ENCODE measurements around the gene MYO3B.

Gene MYO3B

GRCh38 chr2:170191166-170191866 lies 13.4 kb downstream of the MYO3B start:
- H3K4me3 ChIP-seq (ENCODE audit: low read length) = no peak overlapping the region
- no peak for DNase-seq (ENCODE audit: low read depth)
- TF ChIP-seq, protein P1, sequence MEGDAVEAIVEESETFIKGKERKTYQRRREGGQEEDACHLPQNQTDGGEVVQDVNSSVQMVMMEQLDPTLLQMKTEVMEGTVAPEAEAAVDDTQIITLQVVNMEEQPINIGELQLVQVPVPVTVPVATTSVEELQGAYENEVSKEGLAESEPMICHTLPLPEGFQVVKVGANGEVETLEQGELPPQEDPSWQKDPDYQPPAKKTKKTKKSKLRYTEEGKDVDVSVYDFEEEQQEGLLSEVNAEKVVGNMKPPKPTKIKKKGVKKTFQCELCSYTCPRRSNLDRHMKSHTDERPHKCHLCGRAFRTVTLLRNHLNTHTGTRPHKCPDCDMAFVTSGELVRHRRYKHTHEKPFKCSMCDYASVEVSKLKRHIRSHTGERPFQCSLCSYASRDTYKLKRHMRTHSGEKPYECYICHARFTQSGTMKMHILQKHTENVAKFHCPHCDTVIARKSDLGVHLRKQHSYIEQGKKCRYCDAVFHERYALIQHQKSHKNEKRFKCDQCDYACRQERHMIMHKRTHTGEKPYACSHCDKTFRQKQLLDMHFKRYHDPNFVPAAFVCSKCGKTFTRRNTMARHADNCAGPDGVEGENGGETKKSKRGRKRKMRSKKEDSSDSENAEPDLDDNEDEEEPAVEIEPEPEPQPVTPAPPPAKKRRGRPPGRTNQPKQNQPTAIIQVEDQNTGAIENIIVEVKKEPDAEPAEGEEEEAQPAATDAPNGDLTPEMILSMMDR (conservative IDR thresholded peaks at IDR 0.05; ENCODE audit: low read depth, low read length) = no peak

- H3K4me3 ChIP-seq (ENCODE audit: low read length) = no peak overlapping the region
- no peak for DNase-seq (ENCODE audit: low read depth)
- TF ChIP-seq, protein P1 (conservative IDR thresholded peaks at IDR 0.05; ENCODE audit: low read depth, low read length) = no peak
Observed at GRCh38 chr2:170196963-170197362, 19.0 kb downstream of the MYO3B start.

DNA sequence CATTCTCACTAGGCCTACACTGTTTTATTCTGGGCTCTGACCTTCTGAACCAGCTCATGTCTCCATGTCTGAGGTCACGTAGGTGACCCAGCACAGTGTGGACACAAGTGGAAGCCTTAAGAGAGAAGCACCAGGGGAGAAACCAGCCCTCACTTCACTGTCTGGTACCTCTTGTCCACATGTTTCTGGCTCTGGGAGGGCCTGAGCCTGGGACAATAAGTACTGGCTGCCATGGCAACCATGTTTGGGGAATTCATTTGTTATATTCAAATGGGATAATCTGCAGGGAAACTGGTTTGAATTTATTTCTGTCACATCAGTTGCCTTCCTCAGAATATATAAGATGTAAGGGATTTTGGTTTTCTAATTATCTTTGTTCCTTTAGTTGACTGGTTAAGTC lies 23.3 kb downstream of the MYO3B start:
- TF ChIP-seq, protein P1 (conservative IDR thresholded peaks at IDR 0.05; ENCODE audit: low read depth, low read length) = no peak
- no peak overlapping the region for H3K4me3 ChIP-seq (ENCODE audit: low read length)
- DNase-seq (ENCODE audit: low read depth) = no peak

DNA sequence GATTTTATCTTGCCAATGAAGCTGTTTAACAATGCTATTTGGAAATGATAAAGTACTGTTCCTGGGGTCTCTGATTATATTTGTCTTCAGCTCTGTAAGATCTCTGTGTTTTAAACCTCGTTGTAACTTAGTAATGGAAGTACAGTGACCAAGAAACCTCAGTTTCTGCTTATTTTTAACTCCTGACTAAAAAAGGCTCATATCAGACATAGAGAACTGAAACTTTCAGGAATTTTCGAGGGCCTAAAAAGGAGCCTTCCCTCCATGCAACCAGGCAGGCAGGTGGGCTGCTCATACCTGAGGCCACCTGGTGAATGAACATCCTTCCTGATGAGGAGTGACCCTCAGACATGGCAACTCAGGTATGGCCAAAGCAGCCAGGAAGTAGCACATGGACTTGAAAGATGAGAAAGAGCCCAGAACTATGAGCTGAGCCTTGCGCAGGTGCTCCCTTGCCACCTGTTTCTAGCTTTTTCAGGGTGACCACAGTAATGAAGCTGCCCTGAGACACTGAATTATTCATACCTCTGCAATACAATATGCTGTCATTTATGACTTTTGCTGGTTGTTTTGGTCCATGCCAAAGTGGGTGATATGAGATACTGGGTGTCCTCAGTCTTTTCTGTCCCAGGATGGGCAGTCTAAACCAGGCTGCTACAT lies 23.9 kb downstream of the MYO3B start:
- DNase-seq (ENCODE audit: low read depth) = no peak
- TF ChIP-seq, protein P1 (conservative IDR thresholded peaks at IDR 0.05; ENCODE audit: low read depth, low read length) = no peak
- no peak overlapping the region for H3K4me3 ChIP-seq (ENCODE audit: low read length)

- no peak for DNase-seq (ENCODE audit: low read depth)
- TF ChIP-seq, protein P1 (conservative IDR thresholded peaks at IDR 0.05; ENCODE audit: low read depth, low read length) = no peak
- no peak overlapping the region for H3K4me3 ChIP-seq (ENCODE audit: low read length)
Observed at GRCh38 chr2:170202437-170202836, 24.5 kb downstream of the MYO3B start.

- no peak for DNase-seq (ENCODE audit: low read depth)
- TF ChIP-seq, protein P1 (conservative IDR thresholded peaks at IDR 0.05; ENCODE audit: low read depth, low read length) = no peak
- H3K4me3 ChIP-seq (ENCODE audit: low read length) = no peak overlapping the region
Observed at GRCh38 chr2:170204298-170204951, 26.5 kb downstream of the MYO3B start.

Measured in retinal pigment epithelial cell (primary cell).